GM19035 (cell line): Measurements from ENCODE around the gene FCN1.
A peak's percentile ranks its signal among the peaks of the same experiment; 100 is the strongest.

Experiments used
- ATAC-seq: cut with Tn5 transposase; IDR thresholded peaks from one replicate; pipeline ENCODE4 v1.9.1; 2021; ENCODE audit not compliant: unreplicated experiment

FCN1 gene

DNA sequence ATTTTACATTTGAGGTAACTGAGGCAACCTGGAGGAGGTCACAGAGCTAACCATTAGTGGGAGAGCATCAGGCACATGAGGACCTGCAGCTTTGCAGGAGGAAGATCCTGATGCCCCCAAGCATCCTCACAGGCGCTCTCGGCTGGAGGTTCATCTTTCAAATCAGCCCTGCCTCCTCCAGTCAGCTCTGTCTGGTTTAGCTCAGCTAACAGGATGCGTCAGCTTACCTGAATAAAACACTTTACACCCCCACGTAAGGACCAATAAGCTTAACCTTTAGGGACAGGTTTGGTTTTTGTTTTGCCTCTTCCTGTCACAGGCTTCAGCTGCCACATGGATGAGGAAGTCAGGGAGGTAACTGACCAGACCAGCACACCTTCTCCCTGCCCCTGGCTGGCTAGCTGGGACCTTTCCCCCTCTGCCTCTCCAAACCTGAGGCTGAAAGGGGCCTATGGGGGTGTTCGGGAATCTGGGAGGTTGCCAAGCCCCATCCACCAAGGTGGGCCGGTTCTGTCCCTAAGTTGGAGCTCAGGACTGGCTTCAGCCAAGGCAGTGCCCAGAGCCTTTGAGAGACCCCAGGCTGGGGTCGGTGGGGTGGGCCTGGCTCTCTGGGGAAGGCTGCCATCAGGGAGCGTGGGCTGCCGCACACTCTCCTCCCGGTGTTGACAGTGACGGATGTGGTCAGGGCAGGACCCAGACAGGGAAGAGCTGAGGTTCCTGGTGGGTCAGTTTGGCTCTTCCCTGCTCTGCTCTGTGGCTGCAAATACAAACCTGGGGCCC lies 20.0 kb upstream of the FCN1 start:
- ATAC-seq: no peak

GRCh38 chr9:134937164-134937555 lies 19.4 kb upstream of the FCN1 start:
- ATAC-seq: no peak

- ATAC-seq: no peak
These were observed 18.8 kb upstream of the FCN1 start for GRCh38 chr9:134936346-134937163.

DNA sequence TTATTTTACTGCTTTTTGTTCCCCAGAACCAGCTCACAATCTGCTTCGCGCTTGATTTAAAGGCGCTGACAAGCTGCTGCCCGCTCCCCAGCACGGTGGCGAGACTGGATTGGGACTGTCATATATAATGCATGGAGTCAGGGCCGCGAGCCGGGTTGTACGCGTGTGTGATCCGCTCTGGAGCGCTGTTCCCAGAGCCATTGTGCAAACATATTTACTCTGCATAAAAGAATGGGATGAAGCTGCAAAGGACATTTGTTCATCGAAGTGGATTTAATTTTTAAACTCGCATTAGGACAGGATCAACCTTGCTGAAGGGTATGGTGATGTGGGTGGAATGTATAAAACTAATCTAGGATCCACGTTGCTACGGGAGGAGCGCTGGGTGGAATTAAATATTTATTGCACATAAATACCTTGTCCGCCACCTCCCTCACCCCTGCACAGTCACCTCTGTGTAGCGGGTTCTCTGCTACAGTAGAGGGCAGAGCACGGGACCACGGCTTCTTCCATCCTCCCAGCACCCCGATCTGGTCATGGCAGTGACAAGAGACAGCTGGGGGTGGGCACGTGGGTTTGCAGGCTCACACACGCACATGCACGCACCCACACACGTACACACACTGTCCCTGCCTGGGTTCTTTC lies 18.1 kb upstream of the FCN1 start:
- ATAC-seq: no peak

- ATAC-seq: no peak
These were observed 17.4 kb upstream of the FCN1 start for GRCh38 chr9:134935056-134935640.

GRCh38 chr9:134933076-134933659 lies 15.5 kb upstream of the FCN1 start:
- ATAC-seq: no peak

DNA sequence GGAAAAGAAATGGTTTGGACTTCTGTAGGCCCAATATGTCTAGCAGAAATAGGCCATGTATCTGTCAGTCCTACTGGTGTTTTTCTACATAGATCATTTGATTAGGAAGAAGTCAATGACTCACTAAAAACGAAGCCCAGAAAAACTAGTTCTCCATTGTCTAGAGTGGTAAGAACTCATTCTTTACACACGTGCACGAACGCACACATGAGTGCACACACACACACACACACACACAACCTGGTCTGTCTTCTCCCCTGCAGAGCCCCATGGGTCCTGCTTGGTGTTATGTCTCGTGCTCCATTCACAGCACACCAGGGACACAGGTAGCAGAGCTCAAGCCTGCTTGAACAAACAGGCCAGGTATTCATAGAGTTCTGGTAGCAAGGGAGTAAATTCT lies 14.9 kb upstream of the FCN1 start:
- no peak for ATAC-seq

DNA sequence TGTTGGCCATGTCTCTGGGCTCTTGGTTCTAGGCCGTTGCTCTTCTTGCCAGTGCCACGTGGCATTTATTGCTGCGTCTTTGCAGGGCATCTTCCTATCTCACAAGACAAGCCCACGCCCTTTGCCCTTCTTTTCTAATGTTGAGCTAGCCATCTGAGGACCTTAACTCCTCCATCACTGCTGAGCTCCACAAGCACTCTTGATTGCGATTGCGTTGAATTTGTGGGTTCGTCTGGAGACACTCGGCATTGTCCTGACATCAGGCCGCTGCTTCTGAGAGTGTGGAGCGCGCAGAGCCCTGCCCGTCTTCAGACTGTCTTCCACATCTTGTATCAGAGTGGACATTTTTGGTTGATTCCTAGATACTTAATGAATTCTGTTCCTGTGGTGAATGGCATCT lies 14.5 kb upstream of the FCN1 start:
- no peak for ATAC-seq

DNA sequence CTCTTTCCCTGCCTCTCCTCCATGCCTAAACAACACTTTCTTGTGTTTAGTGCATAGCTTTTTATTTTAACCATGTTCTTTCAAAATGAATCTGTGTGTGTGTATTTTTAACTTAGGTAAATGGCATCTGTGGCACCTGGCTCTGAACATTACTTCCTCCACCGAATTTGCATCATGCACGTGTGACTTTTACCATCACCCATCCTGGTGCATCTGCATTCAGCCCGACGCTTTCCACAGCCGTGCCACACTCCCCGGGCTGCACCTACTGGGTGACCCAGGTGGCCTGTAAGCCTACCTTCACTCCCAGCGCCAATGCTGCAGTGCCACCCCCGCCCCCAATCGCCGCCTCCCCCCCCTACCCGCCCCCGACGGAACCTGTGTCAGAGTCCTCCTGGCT lies 12.7 kb upstream of the FCN1 start:
- peak; percentile 61 for ATAC-seq

DNA sequence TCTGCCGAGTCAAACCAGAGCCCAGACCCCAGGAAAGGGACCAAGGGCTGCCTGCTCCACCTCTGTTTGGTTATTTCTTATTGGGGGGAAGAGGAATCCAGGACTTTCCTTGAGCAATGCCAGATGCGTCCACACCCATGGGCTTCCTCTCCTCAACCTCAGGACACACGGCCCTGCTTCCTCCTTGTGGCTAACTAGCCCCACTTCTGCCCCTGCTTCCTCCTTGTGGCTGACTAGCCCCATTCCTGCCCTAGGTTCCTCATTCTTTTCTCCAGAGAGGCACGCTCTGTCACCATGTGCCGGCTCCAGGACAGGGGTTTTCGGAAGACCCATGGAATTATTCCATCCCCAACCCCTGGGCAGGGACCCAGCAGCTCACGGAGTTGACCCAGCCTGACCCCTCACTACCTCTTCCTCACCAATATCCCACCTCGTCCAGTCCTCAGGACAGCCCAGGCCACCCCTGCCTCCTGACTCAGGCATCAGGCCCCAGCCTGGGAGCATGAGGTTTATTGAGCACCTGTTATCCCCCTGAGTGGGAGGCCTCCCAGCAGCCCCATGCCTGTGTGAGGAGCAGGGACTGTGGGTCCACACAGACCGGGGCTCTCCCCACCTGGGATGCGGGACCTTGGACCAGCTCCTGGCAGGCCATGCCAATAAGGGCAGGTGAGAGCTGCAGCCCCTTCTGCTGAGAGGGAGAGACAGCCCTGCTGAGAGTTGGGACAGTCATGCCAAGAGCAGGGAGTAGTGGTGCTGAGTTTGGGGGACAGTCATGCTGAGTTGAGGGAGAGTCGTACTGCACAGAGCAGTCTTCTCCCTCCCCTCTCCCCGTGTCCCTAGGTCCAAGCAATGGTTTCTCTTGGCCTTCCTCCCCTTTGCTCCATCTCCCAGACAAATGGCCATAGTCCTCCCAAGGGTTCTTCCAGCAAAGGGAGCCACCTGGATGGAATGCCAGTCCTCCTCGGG lies 11.8 kb upstream of the FCN1 start:
- no peak for ATAC-seq

GRCh38 chr9:134928436-134929192 lies 10.9 kb upstream of the FCN1 start:
- no peak for ATAC-seq

DNA sequence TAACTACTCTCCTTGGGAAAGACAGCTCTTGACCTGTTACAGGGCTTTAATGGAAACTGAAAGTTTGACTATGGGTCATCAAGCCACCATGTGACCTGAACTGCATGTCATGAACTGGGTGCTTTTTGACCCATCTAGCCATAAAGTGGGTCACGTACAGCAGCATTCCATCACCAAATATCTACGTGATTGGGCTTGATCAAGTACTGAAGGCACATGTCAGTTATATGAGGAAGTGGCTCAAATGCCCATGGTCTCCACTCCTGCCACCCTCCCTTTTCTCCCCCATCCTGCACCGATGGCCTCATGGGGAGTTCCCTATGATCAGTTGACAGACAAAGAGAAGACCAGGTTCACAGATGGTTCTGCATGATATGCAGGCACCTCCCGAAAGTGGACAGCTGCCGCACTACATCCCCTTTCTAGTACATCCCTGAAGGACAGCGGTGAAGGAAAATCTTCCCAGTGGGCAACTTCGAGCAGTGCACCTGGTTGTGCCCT lies 7.3 kb upstream of the FCN1 start:
- ATAC-seq: no peak

- no peak for ATAC-seq
These were observed 5.8 kb upstream of the FCN1 start for GRCh38 chr9:134923466-134923865.

DNA sequence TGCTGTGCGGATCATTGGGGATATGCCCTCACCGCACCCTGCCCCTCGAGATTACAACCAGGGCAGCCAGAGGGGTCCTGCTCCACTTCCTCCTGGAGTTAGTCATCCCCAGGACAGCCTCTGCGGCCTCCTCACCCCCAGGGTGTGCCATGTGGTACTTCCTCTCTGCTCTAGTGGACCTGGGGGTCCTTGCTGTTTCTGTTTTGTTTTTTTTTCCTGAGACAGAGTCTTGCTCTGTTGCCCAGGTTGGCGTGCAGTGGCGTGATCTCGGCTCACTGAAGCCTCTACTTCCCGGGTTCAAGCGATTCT lies 5.2 kb upstream of the FCN1 start:
- no peak for ATAC-seq

- no peak for ATAC-seq
These were observed 4.6 kb upstream of the FCN1 start for GRCh38 chr9:134922066-134922931.

DNA sequence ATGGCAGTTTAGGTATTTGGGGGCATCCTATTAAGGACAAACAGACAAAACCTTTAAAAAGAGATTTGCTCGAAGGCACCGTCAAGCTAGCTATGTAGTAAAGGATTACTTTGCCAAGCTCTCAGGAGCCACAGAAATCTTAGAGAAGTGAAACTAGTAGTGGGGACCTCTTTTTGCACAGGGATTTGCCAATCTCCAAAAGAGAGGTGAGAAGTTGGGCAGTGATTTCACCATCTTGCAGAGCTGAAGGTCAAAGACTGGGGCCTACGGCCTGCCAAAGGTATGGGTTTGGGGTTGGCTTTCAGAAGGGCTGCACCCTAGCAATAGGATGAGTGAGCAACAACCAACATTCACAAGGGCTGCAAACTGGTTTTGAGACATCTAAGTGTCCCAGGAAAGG lies 1.6 kb upstream of the FCN1 start:
- ATAC-seq: no peak

DNA sequence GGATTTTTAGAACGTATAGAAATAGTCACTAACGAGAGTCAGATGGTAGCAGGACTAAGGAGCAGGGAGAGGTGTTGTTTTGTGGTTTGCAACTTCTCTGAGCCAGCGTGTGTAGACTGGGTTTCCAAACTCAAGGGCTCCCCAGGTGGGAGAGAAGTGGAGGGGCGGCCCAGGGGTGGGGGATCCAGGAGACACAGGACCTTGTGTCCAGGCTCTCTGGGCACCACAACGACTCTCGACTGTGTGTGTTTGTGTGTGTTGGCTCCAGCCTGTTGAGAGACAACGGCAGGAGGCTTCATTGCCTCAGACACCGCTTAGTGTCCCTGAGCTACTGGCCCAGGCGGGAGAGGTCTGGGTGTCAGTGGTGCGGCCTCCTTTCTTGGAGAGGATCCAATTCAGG lies 934 bp upstream of the FCN1 start:
- no peak for ATAC-seq

DNA sequence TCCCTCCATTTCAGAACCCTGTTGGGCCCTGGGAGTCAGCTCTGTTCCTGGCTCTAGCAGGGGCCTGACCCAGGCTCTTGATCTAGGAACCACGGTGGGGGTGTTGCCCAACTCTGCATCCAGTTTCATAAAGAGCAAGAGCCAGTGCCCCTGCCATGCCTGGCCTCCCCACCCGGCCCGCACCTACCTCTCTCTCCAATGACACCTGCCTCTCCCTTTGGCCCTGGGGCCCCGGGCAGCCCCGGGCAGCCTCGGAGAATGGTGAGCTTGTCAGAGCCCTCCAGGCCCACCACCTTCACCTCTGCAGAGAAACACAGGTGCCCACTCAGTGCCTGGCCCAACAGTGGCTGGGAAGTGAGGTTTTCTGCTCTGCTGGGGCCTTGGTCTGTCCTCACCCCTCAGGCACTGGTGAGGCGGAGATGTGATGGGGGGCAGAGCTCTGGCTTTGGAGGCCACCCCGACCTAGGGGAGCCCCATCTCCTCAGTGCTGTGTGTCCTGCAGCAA lies 1.5 kb downstream of the FCN1 start:
- ATAC-seq: no peak
